GM19193 (cell line): Measurements from ENCODE around the gene CCNG2.

ENCODE experiments used
- POLR2A ChIP-seq: IDR thresholded peaks from 4 replicates; pipeline ENCODE4 v1.6.1; 2011; ENCODE audit not compliant: insufficient read depth, insufficient read length; ENCODE audit errors: extremely low read depth

Gene CCNG2

DNA sequence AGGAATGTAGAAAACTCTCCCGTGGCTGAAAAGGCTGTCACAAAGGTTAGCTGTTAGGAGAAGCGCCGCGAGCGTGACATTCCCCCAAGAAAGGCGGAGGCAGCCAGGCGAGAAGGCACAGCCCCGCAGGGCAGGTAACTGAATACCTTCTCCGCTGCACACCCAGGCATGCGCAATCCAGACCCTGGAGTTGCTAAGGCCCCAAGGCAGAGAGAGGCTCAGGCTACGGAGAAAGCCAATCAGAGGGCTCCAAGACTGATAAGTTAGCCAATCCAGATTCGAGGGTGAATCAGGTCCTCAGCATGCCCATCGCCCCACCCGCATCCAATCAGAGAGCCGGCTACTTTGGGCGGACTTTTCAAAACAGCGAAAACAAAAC is 485 bp upstream of the CCNG2 start:
- peak; percentile 44 for TF ChIP-seq POLR2A

DNA sequence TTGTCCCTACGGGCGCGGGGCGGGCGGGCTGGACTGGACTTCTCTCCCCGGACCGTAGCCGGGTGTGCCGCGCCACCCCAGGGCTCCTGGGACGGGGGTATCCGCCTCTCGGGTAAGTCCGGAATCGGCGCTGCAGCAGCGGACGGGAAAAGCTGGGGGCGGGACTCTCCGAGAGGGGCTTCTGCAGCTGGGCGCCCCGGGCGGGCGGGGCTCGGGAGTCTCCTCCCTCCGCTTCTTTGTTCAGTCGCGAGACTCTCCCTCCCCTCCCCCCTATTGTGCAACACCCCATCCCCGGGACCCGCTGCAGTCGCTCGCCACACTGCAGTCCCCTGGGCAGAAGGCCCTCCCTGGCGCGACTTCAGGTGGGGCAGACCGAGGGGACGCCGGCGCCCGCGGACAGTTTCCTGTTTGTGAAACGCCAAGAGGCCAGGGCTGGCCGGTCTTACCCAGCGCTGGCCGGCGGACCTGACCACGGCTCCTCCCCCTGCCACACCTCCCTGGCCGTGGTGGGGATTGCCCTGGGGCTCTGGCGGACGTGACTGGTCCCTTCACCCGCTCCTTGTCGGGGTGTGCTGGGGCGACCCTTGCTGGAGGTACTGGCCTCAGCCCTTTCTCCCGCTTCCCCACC is 966 bp downstream of the CCNG2 start:
- TF ChIP-seq POLR2A = no peak

DNA sequence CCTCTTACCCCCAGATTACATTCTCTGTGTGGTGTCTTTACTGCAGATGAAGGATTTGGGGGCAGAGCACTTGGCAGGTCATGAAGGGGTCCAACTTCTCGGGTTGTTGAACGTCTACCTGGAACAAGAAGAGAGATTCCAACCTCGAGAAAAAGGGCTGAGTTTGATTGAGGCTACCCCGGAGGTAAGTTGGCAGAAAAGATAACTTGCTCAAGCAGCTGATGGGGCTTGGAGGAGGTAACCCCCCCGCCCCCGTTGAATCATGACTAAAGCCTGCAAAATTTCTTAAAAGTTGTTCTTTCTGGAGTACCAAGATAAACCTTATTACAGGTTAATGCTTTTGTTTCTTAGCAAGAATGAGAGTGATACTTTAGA is 1.5 kb downstream of the CCNG2 start:
- TF ChIP-seq POLR2A = no peak

DNA sequence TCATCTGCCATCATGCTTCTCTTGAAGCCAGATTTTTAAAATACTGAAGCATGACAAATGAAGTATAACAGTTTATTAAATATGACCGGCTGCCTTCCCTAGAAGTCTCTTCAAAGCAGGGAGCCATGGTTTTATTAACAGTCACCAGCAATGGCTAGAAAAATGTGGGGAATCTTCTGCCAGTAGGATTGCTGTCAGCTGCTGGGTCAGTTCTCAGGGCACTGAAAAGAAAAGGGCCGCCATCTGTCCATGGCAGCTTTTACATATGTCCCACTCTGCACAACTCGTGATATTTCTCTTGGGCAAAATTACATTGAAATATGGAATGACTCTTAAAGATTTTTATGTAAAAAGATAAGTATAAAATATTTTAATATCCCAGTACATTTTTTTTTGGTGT is 2.8 kb downstream of the CCNG2 start:
- no peak for TF ChIP-seq POLR2A

DNA sequence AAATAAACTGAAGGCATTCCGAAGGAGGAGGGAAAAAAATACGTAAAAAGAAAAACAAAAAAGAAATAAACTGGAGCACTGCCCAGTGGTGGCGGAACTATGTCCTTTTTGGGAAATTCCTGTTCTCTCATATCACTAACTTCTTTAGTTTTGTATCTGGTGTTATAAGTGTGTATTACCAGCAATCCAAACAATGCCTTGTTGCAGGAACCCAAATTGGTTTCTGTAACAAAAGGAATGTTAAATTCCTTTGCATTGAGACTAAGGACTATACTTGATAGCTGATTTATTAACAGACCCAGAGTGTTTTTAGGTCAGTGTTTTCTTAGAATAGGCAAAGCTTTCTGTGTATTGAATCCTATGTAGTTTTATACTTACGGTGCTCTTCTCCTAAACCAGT is 6.6 kb downstream of the CCNG2 start:
- no peak for TF ChIP-seq POLR2A

DNA sequence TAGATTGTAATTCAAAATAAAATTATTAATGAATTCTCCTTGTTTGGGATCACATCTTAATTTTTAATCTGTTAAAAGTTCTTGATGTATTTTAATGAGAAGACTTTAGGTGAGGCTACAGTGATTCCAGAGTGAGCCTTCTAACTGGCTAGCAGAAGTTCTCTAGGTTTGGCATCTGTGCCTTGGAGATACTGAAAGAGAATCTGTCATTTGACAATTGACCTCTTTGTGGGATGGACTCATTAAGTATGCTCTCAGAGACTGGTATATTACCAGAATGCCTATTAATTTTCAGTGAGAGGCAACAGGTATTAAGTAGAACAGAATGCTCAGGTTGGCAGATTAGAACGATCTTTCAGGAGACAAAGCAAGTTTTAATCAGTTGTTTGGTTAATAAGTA is 10.2 kb downstream of the CCNG2 start:
- TF ChIP-seq POLR2A = no peak

DNA sequence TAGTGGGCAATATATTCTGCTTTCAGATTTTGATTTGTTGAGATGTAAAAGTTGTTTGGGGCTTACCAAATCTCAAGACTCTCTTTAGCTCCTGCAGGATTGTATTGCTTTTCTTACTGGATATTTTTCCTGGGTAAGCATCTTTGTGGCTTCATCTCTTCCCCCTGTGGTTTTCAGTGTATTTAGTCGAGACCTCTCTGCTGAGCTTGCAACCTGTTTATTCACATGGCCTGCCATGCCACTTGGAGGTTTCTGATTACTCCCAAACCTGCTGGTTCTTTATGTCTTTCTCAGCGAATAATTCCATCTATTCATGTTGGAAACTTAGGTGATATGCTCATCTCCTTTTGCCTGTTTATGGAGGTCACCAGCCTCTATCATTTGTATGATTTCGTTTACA is 10.9 kb downstream of the CCNG2 start:
- no peak for TF ChIP-seq POLR2A

DNA sequence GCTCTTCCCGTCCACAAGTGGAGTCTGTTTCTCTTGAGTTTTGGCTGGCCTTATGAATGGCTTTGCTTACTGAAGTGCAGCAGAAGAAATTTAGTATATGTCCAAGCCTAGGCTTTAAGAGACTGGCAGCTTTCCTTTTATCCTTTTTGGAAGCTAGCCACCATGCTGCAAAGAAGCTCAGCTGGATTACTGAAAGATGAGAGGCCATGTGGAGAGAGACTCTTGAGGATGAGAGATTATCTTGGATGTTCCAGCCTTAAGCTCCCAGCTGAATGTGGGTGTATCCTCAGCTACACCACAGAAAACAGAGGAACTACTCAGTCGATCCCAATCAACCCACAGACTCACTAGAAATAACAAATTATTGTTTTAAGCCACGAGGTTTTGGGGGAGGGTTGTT is 12.5 kb downstream of the CCNG2 start:
- no peak for TF ChIP-seq POLR2A

DNA sequence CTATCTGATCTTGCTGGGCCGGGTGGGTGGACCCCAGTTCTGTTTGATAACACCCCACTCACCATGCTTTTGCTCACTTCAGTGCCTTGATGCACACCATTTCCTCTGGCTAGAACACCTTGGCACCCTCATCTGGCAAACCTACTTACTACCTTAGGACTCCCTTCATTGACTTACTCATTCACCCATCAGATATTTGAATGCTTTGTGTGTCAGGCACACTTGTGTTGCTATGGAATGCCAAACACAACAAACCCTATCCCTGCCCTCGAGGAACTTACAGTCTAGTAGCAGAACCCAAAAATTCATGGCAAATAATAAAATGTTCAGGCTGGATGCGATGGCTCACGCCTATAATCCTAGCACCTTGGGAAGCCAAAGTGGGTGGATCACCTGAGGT is 13.9 kb downstream of the CCNG2 start:
- TF ChIP-seq POLR2A = no peak

DNA sequence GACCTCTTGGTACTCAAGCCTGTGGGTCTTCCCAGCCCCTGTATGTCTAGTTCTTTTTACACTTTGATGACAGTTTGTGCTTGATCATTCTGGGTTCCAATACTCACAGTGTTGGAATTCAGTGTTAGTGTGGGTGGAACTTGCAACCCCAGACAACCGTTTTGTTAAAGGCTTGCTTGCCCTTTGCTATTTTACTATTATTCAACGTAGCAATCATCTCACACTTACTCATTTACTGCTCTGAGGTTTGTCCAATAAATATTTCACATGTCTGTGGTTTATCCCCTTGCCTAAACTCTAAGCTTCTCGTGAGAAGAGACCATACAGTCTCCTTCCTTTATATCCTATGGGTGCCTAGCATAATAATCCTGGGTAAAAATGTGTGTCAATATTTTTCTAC is 15.3 kb downstream of the CCNG2 start:
- TF ChIP-seq POLR2A = no peak

DNA sequence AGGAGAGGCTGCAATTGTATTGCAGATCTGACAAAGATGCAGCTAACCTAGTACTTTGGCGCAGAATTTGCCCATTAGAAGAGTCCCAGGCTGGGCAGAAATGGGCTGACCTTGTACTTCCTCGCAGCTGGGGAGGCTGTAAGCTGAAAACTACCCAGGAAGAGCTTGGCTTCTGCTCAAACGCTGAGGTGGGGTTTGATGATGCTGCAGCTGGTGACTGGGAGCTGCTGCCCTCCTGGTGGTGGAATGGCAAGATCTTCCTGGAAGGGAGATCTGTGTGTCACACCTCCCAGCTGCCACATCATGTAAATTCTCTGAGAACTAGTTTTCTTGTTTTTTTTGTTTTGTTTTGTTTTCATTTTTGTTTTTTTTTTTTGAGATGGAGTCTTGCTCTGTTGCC is 17.4 kb downstream of the CCNG2 start:
- no peak for TF ChIP-seq POLR2A

DNA sequence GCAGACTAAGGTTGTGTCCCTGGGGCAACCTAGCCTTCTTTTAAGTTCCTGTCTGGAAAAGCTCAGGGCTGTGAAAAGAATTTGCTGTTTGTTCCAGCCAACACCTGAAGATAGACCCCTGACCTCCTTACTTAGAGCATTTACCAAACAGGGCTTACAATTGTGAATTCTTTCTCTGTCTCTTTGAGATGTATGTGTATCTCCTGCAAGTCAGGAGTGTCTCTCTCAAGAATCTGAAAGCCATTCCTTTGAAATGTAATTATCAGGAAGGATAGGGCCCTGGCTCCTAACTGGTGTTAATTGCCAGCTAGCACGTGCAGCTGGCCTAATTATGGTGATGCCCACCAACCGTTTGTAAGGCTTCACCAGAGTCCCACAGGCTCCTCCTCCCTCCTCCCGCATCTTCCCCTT is 18.2 kb downstream of the CCNG2 start:
- TF ChIP-seq POLR2A = no peak

DNA sequence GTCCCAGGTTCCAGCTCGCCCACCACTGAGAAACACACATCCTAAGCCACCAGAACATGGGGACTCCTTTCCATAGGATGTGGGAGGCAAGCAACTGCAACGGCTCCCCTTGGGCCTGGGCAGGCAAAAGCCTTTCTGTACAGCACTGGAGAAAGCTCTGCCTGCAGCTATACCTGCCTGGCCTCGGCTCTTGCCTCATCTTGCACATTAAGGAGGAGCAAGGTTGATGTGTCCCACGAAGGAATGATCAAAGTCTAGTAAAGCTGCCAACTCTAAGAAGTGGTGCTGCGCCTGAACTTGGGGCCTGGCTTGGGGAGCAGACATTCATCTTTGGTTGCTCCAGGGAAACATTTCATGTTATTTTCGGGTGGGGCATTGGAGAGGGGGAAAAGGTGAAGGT is 19.6 kb downstream of the CCNG2 start:
- no peak for TF ChIP-seq POLR2A

DNA sequence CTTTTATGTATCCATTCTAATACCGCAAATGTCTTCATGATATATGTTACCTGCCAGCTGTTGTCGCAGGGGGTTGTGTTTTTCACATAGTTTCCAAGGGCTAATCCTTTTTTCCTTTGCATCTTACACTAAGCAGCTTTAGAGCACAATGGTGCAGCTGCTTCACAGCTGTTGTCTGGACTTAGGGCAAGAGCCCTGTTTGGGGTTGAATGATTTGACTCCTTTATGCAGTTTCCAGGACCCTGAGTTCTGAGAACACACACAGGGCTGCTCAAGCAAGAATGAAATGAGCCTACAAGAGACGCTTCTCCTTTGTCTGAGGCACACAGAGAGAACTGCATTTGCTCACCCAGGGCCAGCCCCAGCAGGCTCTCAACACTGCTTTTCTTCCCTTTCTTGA is 20.2 kb downstream of the CCNG2 start:
- TF ChIP-seq POLR2A = no peak

DNA sequence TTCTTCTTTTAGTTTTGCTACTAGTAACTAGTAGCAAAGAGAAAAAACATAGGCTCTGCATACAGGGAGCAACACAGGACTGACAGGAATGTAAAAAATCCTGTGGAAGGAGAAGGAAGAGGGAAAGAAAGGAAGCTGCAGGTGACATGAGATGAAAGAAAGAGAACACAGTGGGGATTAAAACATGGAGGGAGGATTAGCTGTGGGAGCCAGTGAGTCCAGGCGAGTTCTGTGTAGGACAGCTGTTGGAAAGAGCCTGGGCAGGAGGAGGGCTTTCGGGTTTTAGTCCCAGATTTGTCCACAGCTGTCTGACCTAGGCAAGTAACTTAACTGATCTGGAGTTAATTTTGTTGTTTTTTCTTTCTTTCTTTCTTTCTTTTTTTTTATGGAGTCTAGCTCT is 21.6 kb downstream of the CCNG2 start:
- TF ChIP-seq POLR2A = no peak

DNA sequence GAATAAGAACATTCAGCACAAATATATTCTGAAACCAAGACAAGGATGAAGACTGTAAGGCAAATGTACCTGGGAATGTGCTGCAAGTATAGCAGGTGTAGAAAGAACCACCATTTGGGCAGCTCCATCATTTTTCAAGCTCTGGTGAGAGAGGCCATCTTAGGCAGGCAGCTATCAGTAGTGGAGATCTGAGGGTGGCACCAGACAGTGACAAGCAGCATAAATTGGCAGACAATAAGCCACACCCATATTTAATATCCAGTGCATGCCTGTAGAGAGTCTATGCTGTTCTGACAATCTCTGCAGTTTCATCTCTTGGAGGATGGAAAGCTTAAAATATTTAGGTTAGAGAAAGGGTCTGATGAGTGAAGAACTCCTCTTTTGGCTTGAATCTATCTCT is 22.5 kb downstream of the CCNG2 start:
- no peak for TF ChIP-seq POLR2A

DNA sequence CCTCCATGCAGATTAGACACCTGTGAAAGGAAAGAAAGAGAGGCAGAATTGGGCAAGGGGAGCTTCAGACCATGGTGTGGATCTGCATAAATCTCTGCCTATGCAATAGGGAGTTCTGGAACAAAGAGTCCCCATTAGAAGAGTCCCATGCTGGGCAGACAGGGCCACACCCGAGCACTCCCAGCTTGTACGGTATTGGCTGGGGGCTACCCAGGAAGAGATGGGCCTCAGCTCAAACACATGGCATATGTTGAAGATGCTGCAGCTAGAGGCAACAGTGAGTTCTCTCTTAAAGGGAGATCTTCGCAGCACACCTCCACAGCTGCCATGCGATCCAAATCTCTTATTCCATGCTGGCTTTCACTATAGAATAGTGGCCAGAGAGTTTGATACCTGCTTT is 24.7 kb downstream of the CCNG2 start:
- TF ChIP-seq POLR2A = no peak
